Motor neuron (in vitro differentiated cells): ENCODE measurements around the gene GET4. TPM values are rescaled to one million over a fixed set of nuclear protein-coding genes. Genes with fewer than 3 reads are reported as not detected.

Experiments
- ATAC-seq, 8 experiments: fragments of 200-7000 bp; cut with Tn5 transposase; replicated peaks in 6 of 8; 2 replicates each; pipeline ENCODE4 v1.8.0; 2021; ENCODE audit warnings: mild to moderate bottlenecking in 8 of 8, moderate library complexity in 8 of 8
- H3K27ac ChIP-seq, 2 donors: fragments of 250-450 bp; sonication (Bioruptor Pico); 2 replicates each; pipeline ENCODE4 v1.9.0; 2021; ENCODE audit warnings: antibody characterized with exemption in 2 of 2, mild to moderate bottlenecking in 2 of 2, moderate library complexity in 1 of 2
- H3K4me1 ChIP-seq, 2 donors: fragments of 250-450 bp; sonication (Bioruptor Pico); replicated peaks in 1 of 2; 2 replicates each; pipeline ENCODE4 v1.6.1; 2021; ENCODE audit warnings: antibody characterized with exemption in 2 of 2, mild to moderate bottlenecking in 2 of 2, moderate library complexity in 1 of 2
- H3K4me3 ChIP-seq, 5 donors: fragments of 250-450 bp; sonication (Bioruptor Pico); 2 replicates each; pipeline ENCODE4 v1.9.0; 2021; ENCODE audit warnings: antibody characterized with exemption in 5 of 5, mild to moderate bottlenecking in 5 of 5, moderate library complexity in 4 of 5
- WGBS, 10 experiments: fragments of 450-650 bp; shearing (Covaris generic); methylation state at CpG; one replicate each; pipeline ENCODE4 v1.0.0; 2022; 5-methylcytosine and 5-hydroxymethylcytosine counted together
- in situ Hi-C, 9 experiments: fragments of 400-800 bp; cut with MboI; loops; one replicate each; pipeline ENCODE4 v1.15.0; 2021; ENCODE audit warnings: low sequenced_read_pairs in 9 of 9, low pct_unique_long_range_greater_than_20kb in 2 of 9; ENCODE audit not compliant: unreplicated experiment in 9 of 9
- total RNA-seq, 8 experiments: library from RNA; unstranded; fragments of 300-600 nt; gene quantifications; 2 replicates each; pipeline versions ENCODE4 v1.2.3 to v1.2.4, GENCODE V29; 2022

Gene GET4
- total RNA-seq, 8 experiments from 2014 or later = 12.6 to 42.8 (median 27.5) TPM

DNA sequence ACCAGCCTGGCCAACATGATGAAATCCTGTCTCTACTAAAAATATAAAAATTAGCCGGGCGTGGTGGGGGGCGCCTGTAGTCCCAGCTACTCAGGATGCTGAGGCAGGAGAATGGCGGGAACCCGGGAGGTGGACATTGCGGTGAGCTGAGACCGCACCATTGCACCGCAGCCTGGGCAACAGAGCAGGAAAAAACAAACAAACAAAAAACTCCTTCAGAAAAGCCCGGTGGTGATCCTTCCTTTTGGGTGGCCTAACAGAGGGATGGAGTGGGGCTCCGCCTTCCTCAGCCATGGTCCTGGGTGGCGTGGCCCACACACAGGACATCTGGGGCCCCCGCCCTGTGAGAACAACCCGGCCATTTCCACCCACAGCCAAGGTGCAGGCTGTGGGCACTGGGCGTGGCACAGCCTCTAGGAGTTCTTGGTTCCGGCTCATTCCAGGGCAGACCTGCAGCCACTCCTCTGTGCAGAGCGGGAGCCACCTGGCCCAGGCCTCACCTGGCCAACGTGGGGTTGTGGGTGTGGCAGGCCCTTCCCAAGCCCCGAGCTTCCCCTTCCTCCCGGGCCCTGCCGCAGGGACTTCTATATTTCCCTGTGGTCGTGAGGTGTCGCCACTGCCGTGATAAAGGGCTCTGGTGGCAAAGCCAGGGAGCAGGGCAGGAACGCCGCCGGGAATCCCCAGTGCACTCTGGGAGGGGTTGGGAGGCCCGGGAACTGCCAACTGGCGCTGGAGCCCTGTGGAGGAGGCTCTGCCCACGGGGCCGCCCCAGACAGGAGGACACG is 37.6 kb downstream of the GET4 start:
- no peak for ATAC-seq
- peaks cover 16 to 17% of the 10 kb centered on the region in 2 donors for H3K4me1 ChIP-seq
- no peak overlapping the region for H3K27ac ChIP-seq
- H3K4me3 ChIP-seq = no peak overlapping the region
- in situ Hi-C loops = no loop called here
- 53 to 85% (median 73%) methylated on average over 3 to 7 of the region's 31 CpGs; no CpG with 5 or more reads in 5 of the 10 experiments for WGBS, 10 experiments

DNA sequence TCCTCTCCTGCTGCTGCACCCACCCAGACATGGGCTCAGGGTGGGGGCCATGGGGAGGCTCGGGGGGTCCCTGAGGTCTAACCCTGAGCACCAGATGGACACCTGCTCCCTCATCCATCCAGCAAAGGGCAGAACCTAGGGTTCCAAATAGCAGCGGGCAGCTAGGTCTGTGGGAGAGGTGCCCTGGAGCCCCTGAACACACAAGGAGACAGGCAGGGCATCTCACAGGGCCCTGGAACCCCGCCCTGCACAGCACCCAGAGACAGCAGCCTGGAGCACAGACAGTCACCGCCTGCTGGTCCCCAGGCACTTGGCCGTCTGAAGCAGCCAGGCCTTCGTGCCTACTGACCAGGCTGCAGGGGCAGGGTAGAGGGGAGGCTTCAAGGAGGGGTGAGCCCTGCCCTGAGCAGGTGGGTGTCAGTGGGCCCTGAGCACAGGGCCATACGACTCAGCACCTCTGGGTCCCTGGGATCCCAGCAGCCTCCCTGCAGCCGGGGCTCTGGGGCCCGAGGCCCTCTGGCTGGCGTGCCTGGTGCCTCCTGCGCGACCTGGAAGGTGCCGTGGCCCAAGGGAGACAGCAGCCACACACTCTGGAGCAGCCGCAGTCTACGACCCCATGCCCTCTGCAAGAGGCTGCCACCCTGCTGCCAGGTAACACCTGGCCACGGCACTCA is 38.3 kb downstream of the GET4 start:
- H3K4me1 ChIP-seq = peaks cover 15 to 16% of the 10 kb centered on the region in 2 donors
- no peak overlapping the region for H3K27ac ChIP-seq
- ATAC-seq = peak in 1 of 8 experiments; percentile 10
- no CpG with 5 or more reads among the region's 16 CpGs for WGBS, 10 experiments
- H3K4me3 ChIP-seq = no peak overlapping the region
- in situ Hi-C loops = no loop called here

- H3K27ac ChIP-seq = peak overlapping the region in 1 of 2 donors; percentile 64
- in situ Hi-C loops = no loop called here
Observed at GRCh38 chr7:915291-916218, 39.2 kb downstream of the GET4 start.

DNA sequence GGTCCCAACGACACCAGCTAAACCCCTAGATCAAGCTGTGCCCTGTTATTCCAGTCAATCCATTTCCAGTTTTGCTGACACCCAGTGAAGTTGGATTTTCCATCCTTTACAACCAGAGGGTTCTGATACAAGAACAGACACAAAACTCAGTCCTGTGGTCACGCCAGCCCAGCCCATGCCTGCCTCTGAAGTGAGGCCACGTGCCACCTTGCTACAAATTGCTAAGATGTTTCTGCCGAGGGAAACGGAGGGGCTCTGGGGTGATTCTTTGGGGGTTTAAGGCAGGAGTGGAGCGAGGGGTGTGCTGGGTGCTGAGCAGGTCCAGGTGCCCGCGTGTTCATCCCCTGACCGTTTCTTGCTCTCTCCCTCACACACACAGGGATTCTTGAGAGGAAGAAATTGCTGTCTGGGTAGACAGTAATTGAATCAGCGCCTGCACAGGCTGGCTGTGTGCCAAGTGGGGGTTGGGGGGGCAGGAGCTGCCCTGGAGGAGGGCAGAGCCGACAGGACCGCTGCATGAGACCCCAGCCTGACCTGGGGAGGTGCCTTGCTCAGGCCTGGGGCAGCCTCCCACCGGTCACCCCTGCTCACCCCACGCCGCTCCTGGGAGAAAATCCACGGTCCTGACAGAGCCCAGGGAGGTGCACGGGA is 40.1 kb downstream of the GET4 start:
- in situ Hi-C loops = no loop called here
- Histone ChIP-seq H3K4me3 (no peak overlapping the region), H3K4me1 (peaks cover 15 to 16% of the 10 kb centered on the region in 2 donors), H3K27ac (peak overlapping the region in 1 of 2 donors; percentile 48)
- WGBS, 10 experiments = 0 to 48% (median 13%) methylated on average over 2 to 5 of the region's 17 CpGs; no CpG with 5 or more reads in 6 of the 10 experiments
- ATAC-seq = peak in 6 of 8 experiments; percentile 40 to 71 (median 50)

More at GRCh38 chr7:915291-916218, 39.2 kb downstream of the GET4 start:
- 77 to 100% (median 88%) methylated on average over 1 to 9 of the region's 43 CpGs; no CpG with 5 or more reads in 6 of the 10 experiments for WGBS, 10 experiments
- peaks cover 15 to 16% of the 10 kb centered on the region in 2 donors for H3K4me1 ChIP-seq
- H3K4me3 ChIP-seq = no peak overlapping the region
- peak in 5 of 8 experiments; percentile 15 to 65 (median 57) for ATAC-seq

GRCh38 chr7:917255-918117 is 41.1 kb downstream of the GET4 start:
- no peak overlapping the region for H3K4me3 ChIP-seq
- H3K27ac ChIP-seq = no peak overlapping the region
- in situ Hi-C loops = no loop called here
- no peak for ATAC-seq
- peaks cover 15 to 16% of the 10 kb centered on the region in 2 donors for H3K4me1 ChIP-seq
- whole genome bisulfite sequencing, 10 experiments = 79 to 95% (median 90%) methylated on average over 4 to 20 of the region's 33 CpGs; no CpG with 5 or more reads in 4 of the 10 experiments

DNA sequence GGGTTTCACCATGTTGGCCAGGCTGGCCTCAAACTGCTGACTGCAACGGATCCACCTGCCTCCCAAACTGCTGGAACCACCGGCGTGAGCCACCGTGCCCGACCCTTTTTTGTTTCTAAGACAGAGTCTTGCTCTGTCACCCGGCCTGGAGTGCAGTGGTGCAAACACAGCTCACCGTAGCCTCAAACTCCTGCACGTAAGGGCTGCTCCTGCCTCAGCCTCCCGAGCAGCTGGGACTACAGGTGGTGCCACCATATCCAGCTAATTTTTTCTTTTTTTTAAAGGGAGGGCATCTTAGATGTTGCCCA is 41.7 kb downstream of the GET4 start:
- Histone ChIP-seq H3K27ac (no peak overlapping the region), H3K4me3 (no peak overlapping the region), H3K4me1 (peaks cover 15 to 16% of the 10 kb centered on the region in 2 donors)
- WGBS, 10 experiments = 70 to 83% (median 80%) methylated on average over 1 to 6 of the region's 9 CpGs; no CpG with 5 or more reads in 4 of the 10 experiments
- no peak for ATAC-seq
- in situ Hi-C loops = no loop called here

DNA sequence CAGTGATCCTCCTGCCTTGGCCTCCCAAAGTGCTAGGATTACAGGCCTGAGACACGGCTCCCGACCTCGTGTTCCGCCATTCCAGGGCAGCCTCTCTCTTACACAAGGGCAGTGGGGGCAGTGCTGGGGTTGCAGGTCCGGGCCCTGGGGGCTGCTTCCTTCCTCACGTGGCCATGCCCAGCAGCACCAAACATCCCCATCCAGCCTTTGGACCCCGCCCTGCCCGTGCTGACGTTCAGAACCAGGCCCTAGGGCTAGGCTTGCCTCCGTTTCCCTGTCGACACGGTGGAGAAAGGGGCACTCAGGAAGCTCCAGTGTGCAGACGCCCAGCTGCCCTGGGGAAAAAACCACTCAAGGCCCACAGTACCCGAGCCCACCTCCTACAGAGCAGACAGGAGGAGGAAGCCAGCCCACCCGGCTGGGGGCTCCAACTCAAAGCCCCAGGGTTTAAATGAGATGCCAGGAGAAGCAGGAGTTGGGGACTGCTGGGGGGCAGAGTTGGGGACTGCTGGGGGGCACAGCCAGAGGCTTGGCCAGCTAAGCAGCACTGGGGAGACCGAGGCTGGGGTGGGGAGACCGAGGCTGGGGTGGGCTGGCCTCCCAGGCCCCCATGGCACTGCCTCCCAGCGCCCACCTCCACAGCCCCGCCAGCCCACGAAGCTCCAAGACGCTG is 42.2 kb downstream of the GET4 start:
- in situ Hi-C loops = no loop called here
- H3K4me3 ChIP-seq = no peak overlapping the region
- peaks cover 15 to 16% of the 10 kb centered on the region in 2 donors for H3K4me1 ChIP-seq
- no peak overlapping the region for H3K27ac ChIP-seq
- no peak for ATAC-seq
- WGBS, 10 experiments = 0 to 100% (median 88%) methylated on average over 2 to 4 of the region's 21 CpGs; no CpG with 5 or more reads in 5 of the 10 experiments

DNA sequence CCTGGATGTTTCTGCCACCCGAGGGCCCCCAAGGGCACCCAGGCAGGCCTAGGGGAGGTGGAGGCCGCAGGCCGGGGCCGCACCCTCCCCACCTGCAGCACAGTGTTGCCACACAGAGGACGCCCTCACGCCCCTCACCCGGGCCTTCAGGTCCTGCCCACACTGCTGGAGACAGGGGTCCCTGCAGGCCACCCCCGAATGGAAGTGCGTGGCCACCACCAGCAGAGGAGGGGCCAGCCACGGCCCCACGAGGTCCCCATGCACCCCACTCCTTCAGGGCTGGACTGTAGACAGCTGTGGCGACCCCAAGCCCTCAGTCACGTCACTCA is 42.7 kb downstream of the GET4 start:
- WGBS, 10 experiments = 14 to 80% (median 59%) methylated on average over 2 to 4 of the region's 13 CpGs; no CpG with 5 or more reads in 6 of the 10 experiments
- Histone ChIP-seq H3K4me1 (peaks cover 15 to 16% of the 10 kb centered on the region in 2 donors), H3K27ac (no peak overlapping the region), H3K4me3 (no peak overlapping the region)
- in situ Hi-C loops = no loop called here
- ATAC-seq = no peak

GRCh38 chr7:919924-920341 is 43.6 kb downstream of the GET4 start:
- peaks cover 15 to 16% of the 10 kb centered on the region in 2 donors for H3K4me1 ChIP-seq
- in situ Hi-C loops = no loop called here
- no peak overlapping the region for H3K27ac ChIP-seq
- ATAC-seq = no peak
- no peak overlapping the region for H3K4me3 ChIP-seq
- WGBS, 10 experiments = 40 to 80% methylated on average over 1 to 7 of the region's 26 CpGs; no CpG with 5 or more reads in 8 of the 10 experiments

GRCh38 chr7:920351-921070 is 44.2 kb downstream of the GET4 start:
- H3K27ac ChIP-seq = no peak overlapping the region
- no peak overlapping the region for H3K4me3 ChIP-seq
- peaks cover 10 to 12% of the 10 kb centered on the region in 2 donors for H3K4me1 ChIP-seq
- no peak for ATAC-seq
- in situ Hi-C loops = no loop called here
- WGBS, 10 experiments = 79 to 100% (median 80%) methylated on average over 1 to 4 of the region's 40 CpGs; no CpG with 5 or more reads in 6 of the 10 experiments

GRCh38 chr7:921071-921461 is 44.7 kb downstream of the GET4 start:
- in situ Hi-C loops = no loop called here
- Histone ChIP-seq H3K27ac (no peak overlapping the region), H3K4me3 (no peak overlapping the region), H3K4me1 (peaks cover 6 to 7% of the 10 kb centered on the region in 2 donors)
- ATAC-seq = no peak
- WGBS, 10 experiments = 80 to 100% (median 90%) methylated on average over 1 to 3 of the region's 15 CpGs; no CpG with 5 or more reads in 7 of the 10 experiments
